Breast epithelium (tissue), 4 donors: ENCODE measurements around the gene COL26A1. TPM values are rescaled to one million over a fixed set of nuclear protein-coding genes. Genes with fewer than 3 reads are reported as not detected.

Experiments
- DNase-seq, 2 donors: peaks; one replicate each; pipeline ENCODE4 v3.0.0-alpha.2; 2019; ENCODE audit warnings: low spot score in 2 of 2
- H3K27ac ChIP-seq, 2 donors: fragments of 200-600 bp; sonication (generic) in 1 of 2; one replicate each; pipeline ENCODE4 v1.5.1; 2016 to 2019; ENCODE audit warnings: mild to moderate bottlenecking in 1 of 2
- H3K27me3 ChIP-seq, 2 donors: fragments of 200-600 bp; sonication (generic) in 1 of 2; one replicate each; pipeline versions ENCODE4 v1.5.1 to v1.6.0; 2017 to 2019; ENCODE audit warnings: control low read depth in 1 of 2, mild to moderate bottlenecking in 1 of 2
- H3K36me3 ChIP-seq: fragments of 200-600 bp; one replicate; pipeline ENCODE4 v1.5.1; 2019
- H3K4me1 ChIP-seq, 2 donors: fragments of 200-600 bp; sonication (generic); one replicate each; pipeline ENCODE4 v1.5.1; 2016 to 2019; ENCODE audit warnings: control low read depth in 1 of 2
- H3K4me3 ChIP-seq, 3 donors: fragments of 200-600 bp; sonication (generic); 1 replicate in 2 of 3; 2 replicates in 1 of 3; pipeline ENCODE4 v1.5.1; 2016 to 2019; ENCODE audit warnings: mild to moderate bottlenecking in 3 of 3, moderate library complexity in 2 of 3
- H3K9me3 ChIP-seq, 2 donors: fragments of 200-600 bp; sonication (generic) in 1 of 2; one replicate each; pipeline ENCODE4 v1.5.1; 2016 to 2019; ENCODE audit warnings: control low read depth in 1 of 2
- CTCF ChIP-seq, 3 donors: fragments of 450-650 bp; IDR thresholded peaks; one replicate each; pipeline ENCODE4 v1.5.1; 2016 to 2017; ENCODE audit warnings: antibody characterized with exemption in 3 of 3, mild to moderate bottlenecking in 3 of 3, moderate library complexity in 3 of 3
- POLR2A ChIP-seq: fragments of 450-650 bp; IDR thresholded peaks from one replicate; pipeline ENCODE4 v1.6.1; 2016; ENCODE audit warnings: antibody characterized with exemption, mild to moderate bottlenecking, moderate library complexity
- POLR2AphosphoS5 ChIP-seq, 3 donors: sonication (generic); formaldehyde crosslinking; IDR thresholded peaks; one replicate each; pipeline ENCODE4 v1.6.1; 2017; ENCODE audit warnings: antibody characterized with exemption in 3 of 3
- intact Hi-C: fragments of 100-400 bp; cut with DNase I; formaldehyde crosslinking; loops from one replicate; pipeline ENCODE4 v1.15.1; 2023; ENCODE audit warnings: low total_unique reads
- total RNA-seq, 3 donors: library from RNA; depleted of rRNA; stranded (reverse); fragments of >200 nt; gene quantifications; one replicate each; pipeline ENCODE4 v1.1.0, GENCODE V29; 2016

The COL26A1 gene
- total RNA-seq, 3 donors from 2014 or later, result not detected

- DNase-seq, result no peak
- Histone ChIP-seq H3K4me1 (no peaks in the 10 kb centered on the region), H3K27me3 (peaks cover 0 to 25% of the 10 kb centered on the region in 2 donors), H3K9me3 (no peaks in the 10 kb centered on the region), H3K4me3 (no peak overlapping the region), H3K27ac (no peak overlapping the region), H3K36me3 (no peaks in the 10 kb centered on the region)
- no peak for TF ChIP-seq CTCF (IDR thresholded peaks at IDR 0.05)
- no peak for TF ChIP-seq POLR2A
- no peak for TF ChIP-seq POLR2AphosphoS5 (IDR thresholded peaks at IDR 0.05)
- intact Hi-C loops, result no loop called here
Measured at GRCh38 chr7:101590663-101591435, 228.2 kb downstream of the COL26A1 start.

- peaks cover 0 to 29% of the 10 kb centered on the region in 2 donors for H3K27me3 ChIP-seq
- no peaks in the 10 kb centered on the region for H3K9me3 ChIP-seq
- no peak for DNase-seq
- no peaks in the 10 kb centered on the region for H3K4me1 ChIP-seq
- H3K27ac ChIP-seq, result no peak overlapping the region
- intact Hi-C loops, result no loop called here
- no peaks in the 10 kb centered on the region for H3K36me3 ChIP-seq
- H3K4me3 ChIP-seq, result no peak overlapping the region
- TF ChIP-seq POLR2A, result no peak
Measured at GRCh38 chr7:101591504-101591903, 228.8 kb downstream of the COL26A1 start.

GRCh38 chr7:101593556-101593955 is 230.9 kb downstream of the COL26A1 start:
- Histone ChIP-seq H3K9me3 (no peaks in the 10 kb centered on the region), H3K4me3 (no peak overlapping the region), H3K4me1 (no peaks in the 10 kb centered on the region), H3K27ac (no peak overlapping the region), H3K27me3 (peaks cover 0 to 29% of the 10 kb centered on the region in 2 donors), H3K36me3 (no peaks in the 10 kb centered on the region)
- DNase-seq, result no peak
- intact Hi-C loops, result no loop called here
- TF ChIP-seq POLR2AphosphoS5 (IDR thresholded peaks at IDR 0.05), result no peak
- TF ChIP-seq POLR2A, result no peak
- no peak for TF ChIP-seq CTCF (IDR thresholded peaks at IDR 0.05)

- intact Hi-C loops, result no loop called here
- H3K4me1 ChIP-seq, result no peaks in the 10 kb centered on the region
- TF ChIP-seq POLR2AphosphoS5 (IDR thresholded peaks at IDR 0.05), result no peak
- TF ChIP-seq POLR2A, result no peak
- no peak for TF ChIP-seq CTCF (IDR thresholded peaks at IDR 0.05)
- H3K36me3 ChIP-seq, result no peaks in the 10 kb centered on the region
- H3K27ac ChIP-seq, result no peak overlapping the region
- peaks cover 0 to 29% of the 10 kb centered on the region in 2 donors for H3K27me3 ChIP-seq
- no peak overlapping the region for H3K4me3 ChIP-seq
- H3K9me3 ChIP-seq, result no peaks in the 10 kb centered on the region
- DNase-seq, result no peak
Measured at GRCh38 chr7:101594790-101595189, 232.1 kb downstream of the COL26A1 start.

GRCh38 chr7:101595246-101595645 is 232.6 kb downstream of the COL26A1 start:
- intact Hi-C loops, result no loop called here
- no peak overlapping the region for H3K4me3 ChIP-seq
- H3K4me1 ChIP-seq, result no peaks in the 10 kb centered on the region
- H3K27me3 ChIP-seq, result peaks cover 0 to 29% of the 10 kb centered on the region in 2 donors
- H3K27ac ChIP-seq, result no peak overlapping the region
- DNase-seq, result no peak
- TF ChIP-seq POLR2AphosphoS5 (IDR thresholded peaks at IDR 0.05) (no peak), CTCF (IDR thresholded peaks at IDR 0.05) (no peak), POLR2A (no peak)
- no peaks in the 10 kb centered on the region for H3K9me3 ChIP-seq
- no peaks in the 10 kb centered on the region for H3K36me3 ChIP-seq
